Measurements from ENCODE around the gene CYSRT1. TPM values are rescaled to one million over a fixed set of nuclear protein-coding genes. Genes with fewer than 3 reads are reported as not detected.

Gene CYSRT1
- total RNA-seq, 1 donor from 2014 or later = 1.3 TPM

DNA sequence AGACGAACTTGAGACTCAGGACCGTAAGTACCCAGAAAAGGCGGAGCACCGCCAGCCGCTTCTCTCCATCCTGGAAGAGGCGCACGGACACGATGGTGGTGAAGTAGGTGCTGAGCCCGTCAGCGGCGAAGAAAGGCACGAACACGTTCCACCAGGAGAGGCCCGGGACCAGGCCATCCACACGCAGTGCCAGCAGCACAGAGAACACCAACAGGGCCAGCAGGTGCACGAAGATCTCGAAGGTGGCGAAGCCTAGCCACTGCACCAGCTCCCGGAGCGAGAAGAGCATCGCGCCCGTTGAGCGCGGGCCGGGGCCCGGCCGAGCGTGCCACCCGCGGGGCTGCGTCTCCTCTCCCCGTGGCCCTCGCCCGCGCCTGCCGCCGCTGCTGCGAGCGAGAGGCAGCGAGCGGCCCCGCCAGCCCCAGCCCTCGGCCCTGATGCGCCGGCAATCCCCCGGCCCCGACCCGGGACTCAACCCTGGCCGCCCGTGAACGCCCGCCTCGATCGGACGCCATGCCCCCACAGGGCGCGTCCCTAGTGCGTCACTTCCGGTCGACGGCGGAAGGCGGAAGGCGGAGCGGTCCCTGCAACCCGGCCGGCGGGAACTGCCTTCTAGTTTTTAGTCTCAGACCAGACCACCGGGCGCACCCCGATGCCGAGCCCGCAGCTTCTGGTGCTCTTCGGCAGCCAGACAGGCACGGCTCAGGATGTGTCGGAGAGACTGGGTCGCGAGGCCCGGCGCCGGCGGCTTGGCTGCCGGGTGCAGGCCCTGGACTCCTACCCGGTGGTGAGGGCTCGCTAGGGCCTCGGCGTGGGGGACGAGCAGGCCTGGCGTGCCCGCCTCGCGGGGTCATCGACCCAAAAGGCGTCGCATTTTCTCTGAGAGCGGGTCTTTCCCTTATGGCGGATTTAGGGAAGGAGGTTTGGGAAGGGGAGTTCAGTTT, 19.6 kb upstream of the CYSRT1 start, which contains the start of the genes NDOR1 and TMEM203:
TSS of gene NDOR1 (plus strand) at position 575 of the 944 bp plus-strand sequence. CDS start at position 653, 78 bp downstream.
TSS of gene TMEM203 (minus strand) at position 523 of the 944 bp plus-strand sequence. CDS start at position 289, 234 bp downstream.
- peaks cover 14% of the 10 kb centered on the region for H3K4me1 Mint-ChIP-seq (ENCODE audit: low read depth, unreplicated experiment)
- no peaks in the 10 kb centered on the region for H3K9me3 Mint-ChIP-seq (ENCODE audit: unreplicated experiment)
- peak within 1 kb of the TSS; percentile 89 for H3K27ac Mint-ChIP-seq (ENCODE audit: unreplicated experiment)
- Histone ChIP-seq H2AFZ (ENCODE audit: low read depth, low read length) (peak within 1 kb of the TSS; percentile 83), H4K20me1 (ENCODE audit: insufficient read depth, low read length) (peaks cover 10% of the 10 kb centered on the region), H3K4me2 (ENCODE audit: low read length) (peak within 1 kb of the TSS; percentile 98), H3K27me3 (ENCODE audit: insufficient read depth, low read length) (no peaks in the 10 kb centered on the region), H3K4me1 (ENCODE audit: insufficient read depth, low read length) (peaks cover 23% of the 10 kb centered on the region), H3K4me3 (ENCODE audit: insufficient read depth, low read depth, low read length) (peak within 1 kb of the TSS; percentile 90), H3K9me3 (ENCODE audit: insufficient read depth, low read depth, low read length) (no peaks in the 10 kb centered on the region), H3K79me2 (ENCODE audit: insufficient read depth, low read length) (peaks cover 53% of the 10 kb centered on the region), H3K27ac (ENCODE audit: low read depth, low read length) (peak within 1 kb of the TSS; percentile 85), H3K9ac (ENCODE audit: low read length) (peak within 1 kb of the TSS; percentile 97), H3K36me3 (ENCODE audit: insufficient read depth, low read length) (no peaks in the 10 kb centered on the region)
- FAIRE-seq = no peak
- TF ChIP-seq, protein P1, sequence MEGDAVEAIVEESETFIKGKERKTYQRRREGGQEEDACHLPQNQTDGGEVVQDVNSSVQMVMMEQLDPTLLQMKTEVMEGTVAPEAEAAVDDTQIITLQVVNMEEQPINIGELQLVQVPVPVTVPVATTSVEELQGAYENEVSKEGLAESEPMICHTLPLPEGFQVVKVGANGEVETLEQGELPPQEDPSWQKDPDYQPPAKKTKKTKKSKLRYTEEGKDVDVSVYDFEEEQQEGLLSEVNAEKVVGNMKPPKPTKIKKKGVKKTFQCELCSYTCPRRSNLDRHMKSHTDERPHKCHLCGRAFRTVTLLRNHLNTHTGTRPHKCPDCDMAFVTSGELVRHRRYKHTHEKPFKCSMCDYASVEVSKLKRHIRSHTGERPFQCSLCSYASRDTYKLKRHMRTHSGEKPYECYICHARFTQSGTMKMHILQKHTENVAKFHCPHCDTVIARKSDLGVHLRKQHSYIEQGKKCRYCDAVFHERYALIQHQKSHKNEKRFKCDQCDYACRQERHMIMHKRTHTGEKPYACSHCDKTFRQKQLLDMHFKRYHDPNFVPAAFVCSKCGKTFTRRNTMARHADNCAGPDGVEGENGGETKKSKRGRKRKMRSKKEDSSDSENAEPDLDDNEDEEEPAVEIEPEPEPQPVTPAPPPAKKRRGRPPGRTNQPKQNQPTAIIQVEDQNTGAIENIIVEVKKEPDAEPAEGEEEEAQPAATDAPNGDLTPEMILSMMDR (IDR thresholded peaks at IDR 0.05; ENCODE audit: insufficient read depth, low read depth, low read length) = no peak
- no peak for TF ChIP-seq EZH2 (IDR thresholded peaks at IDR 0.05; ENCODE audit: insufficient read depth, low read length)
- DNase-seq (ENCODE audit: low read depth) = peak; percentile 62
- no peaks in the 10 kb centered on the region for H3K27me3 Mint-ChIP-seq (ENCODE audit: low read depth, unreplicated experiment)
- H3K4me3 Mint-ChIP-seq (ENCODE audit: unreplicated experiment) = peak within 1 kb of the TSS; percentile 95
- peaks cover 4% of the 10 kb centered on the region for H3K36me3 Mint-ChIP-seq (ENCODE audit: low read depth, unreplicated experiment)

DNA sequence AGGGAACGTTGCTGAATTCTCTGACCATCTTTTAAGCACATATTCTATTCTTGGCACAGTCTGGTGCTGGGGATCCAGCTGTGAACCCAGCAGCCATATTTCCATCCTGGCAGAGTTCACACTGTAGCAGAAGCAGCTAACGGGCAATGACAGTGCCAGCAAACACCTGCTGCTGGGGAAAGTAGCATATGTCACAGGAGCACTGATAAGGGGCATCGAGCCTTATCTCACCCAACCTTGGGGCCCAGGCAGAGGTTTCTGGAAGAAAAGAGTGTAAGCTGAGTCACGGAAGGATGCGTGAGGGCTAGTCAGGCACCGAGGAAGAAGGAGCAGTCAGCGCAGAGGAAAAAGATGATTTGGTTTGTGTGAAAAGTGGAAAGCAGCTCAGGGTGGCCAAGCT, 18.4 kb upstream of the CYSRT1 start:
- Histone ChIP-seq H3K79me2 (ENCODE audit: insufficient read depth, low read length) (peaks cover 50% of the 10 kb centered on the region), H3K9ac (ENCODE audit: low read length) (peak overlapping the region; percentile 97)

More for the DNA sequence above, 18.4 kb upstream of the CYSRT1 start:
- TF ChIP-seq, protein P1 (IDR thresholded peaks at IDR 0.05; ENCODE audit: insufficient read depth, low read depth, low read length) = no peak
- TF ChIP-seq EZH2 (IDR thresholded peaks at IDR 0.05; ENCODE audit: insufficient read depth, low read length) = no peak
- Histone ChIP-seq H3K4me2 (ENCODE audit: low read length) (peak overlapping the region; percentile 98), H3K27ac (ENCODE audit: low read depth, low read length) (no peak overlapping the region), H3K9me3 (ENCODE audit: insufficient read depth, low read depth, low read length) (no peaks in the 10 kb centered on the region), H2AFZ (ENCODE audit: low read depth, low read length) (no peak overlapping the region), H4K20me1 (ENCODE audit: insufficient read depth, low read length) (peaks cover 10% of the 10 kb centered on the region), H3K36me3 (ENCODE audit: insufficient read depth, low read length) (no peaks in the 10 kb centered on the region), H3K27me3 (ENCODE audit: insufficient read depth, low read length) (no peaks in the 10 kb centered on the region), H3K4me1 (ENCODE audit: insufficient read depth, low read length) (peaks cover 23% of the 10 kb centered on the region), H3K4me3 (ENCODE audit: insufficient read depth, low read depth, low read length) (peak overlapping the region; percentile 90)
- peak overlapping the region; percentile 95 for H3K4me3 Mint-ChIP-seq (ENCODE audit: unreplicated experiment)
- no peaks in the 10 kb centered on the region for H3K27me3 Mint-ChIP-seq (ENCODE audit: low read depth, unreplicated experiment)
- FAIRE-seq (no peak), DNase-seq (ENCODE audit: low read depth) (no peak)
- peaks cover 6% of the 10 kb centered on the region for H3K36me3 Mint-ChIP-seq (ENCODE audit: low read depth, unreplicated experiment)
- H3K9me3 Mint-ChIP-seq (ENCODE audit: unreplicated experiment) = no peaks in the 10 kb centered on the region
- H3K27ac Mint-ChIP-seq (ENCODE audit: unreplicated experiment) = peak overlapping the region; percentile 85
- H3K4me1 Mint-ChIP-seq (ENCODE audit: low read depth, unreplicated experiment) = peaks cover 12% of the 10 kb centered on the region
